ENCODE data around the gene RABGAP1L.
A peak's percentile ranks its signal among the peaks of the same experiment; 100 is the strongest.
"Not testable (repeated sequence)": the region's sequence is repeated elsewhere in the genome, so short reads cannot be mapped to it uniquely, and the experiment has no call there.

RABGAP1L gene

DNA sequence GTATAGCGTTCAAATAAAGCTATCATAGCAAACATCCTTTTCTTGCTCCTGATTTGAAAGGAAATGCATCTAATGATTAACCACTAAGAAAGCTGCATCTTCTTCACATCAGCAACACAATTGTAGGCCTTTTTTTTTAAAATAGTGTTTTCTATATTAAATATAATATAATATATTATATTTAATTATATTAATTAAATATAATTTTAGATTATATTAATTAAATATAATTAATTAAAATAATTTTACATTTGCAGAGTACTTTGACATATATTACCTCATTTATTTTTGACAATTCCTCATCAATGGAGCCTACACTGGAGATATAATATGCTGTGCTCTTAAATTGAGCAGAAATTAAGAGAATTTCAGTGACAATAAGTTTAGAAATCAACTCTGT is 481.5 kb downstream of the RABGAP1L start:
- TF ChIP-seq, protein P1, sequence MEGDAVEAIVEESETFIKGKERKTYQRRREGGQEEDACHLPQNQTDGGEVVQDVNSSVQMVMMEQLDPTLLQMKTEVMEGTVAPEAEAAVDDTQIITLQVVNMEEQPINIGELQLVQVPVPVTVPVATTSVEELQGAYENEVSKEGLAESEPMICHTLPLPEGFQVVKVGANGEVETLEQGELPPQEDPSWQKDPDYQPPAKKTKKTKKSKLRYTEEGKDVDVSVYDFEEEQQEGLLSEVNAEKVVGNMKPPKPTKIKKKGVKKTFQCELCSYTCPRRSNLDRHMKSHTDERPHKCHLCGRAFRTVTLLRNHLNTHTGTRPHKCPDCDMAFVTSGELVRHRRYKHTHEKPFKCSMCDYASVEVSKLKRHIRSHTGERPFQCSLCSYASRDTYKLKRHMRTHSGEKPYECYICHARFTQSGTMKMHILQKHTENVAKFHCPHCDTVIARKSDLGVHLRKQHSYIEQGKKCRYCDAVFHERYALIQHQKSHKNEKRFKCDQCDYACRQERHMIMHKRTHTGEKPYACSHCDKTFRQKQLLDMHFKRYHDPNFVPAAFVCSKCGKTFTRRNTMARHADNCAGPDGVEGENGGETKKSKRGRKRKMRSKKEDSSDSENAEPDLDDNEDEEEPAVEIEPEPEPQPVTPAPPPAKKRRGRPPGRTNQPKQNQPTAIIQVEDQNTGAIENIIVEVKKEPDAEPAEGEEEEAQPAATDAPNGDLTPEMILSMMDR (conservative IDR thresholded peaks at IDR 0.05; ENCODE audit: low read depth, low read length): no peak
- no peaks in the 10 kb centered on the region for H3K79me2 ChIP-seq (ENCODE audit: insufficient read depth, low read depth)
- no peak overlapping the region for H3K4me3 ChIP-seq (IDR thresholded peaks at IDR 0.05; ENCODE audit: insufficient read depth, low read depth, low read length)
- H3K4me2 ChIP-seq: no peak overlapping the region
- no peaks in the 10 kb centered on the region for H3K36me3 ChIP-seq (ENCODE audit: insufficient read depth)
- no peaks in the 10 kb centered on the region for H4K20me1 ChIP-seq (ENCODE audit: insufficient read depth)
- H3K4me1 ChIP-seq (ENCODE audit: low read depth, poor library complexity, severe bottlenecking): no peaks in the 10 kb centered on the region
- H3K27me3 ChIP-seq (ENCODE audit: insufficient read depth, low read depth): no peaks in the 10 kb centered on the region
- H2AFZ ChIP-seq (ENCODE audit: low read depth): no peak overlapping the region
- no peak overlapping the region for H3K9ac ChIP-seq
- H3K27ac ChIP-seq: no peak overlapping the region

DNA sequence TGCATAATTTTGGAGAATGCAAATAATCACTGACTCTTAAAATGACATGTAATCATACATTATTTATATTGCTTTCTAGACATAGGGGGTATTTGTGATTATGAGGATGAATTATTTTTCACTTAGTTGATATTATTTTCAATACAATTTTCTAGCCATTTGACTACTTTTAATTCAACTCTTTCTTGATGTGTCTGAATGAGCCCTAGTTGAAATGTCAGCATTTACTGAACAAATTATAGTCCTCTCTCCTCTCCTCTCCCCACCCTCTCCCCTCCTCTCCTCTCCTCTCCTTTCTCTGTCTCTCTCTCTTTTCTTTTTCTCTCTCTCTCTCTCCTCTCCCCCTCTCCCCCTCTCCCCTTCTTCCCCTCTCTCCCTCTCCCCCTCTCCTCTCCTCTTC is 483.1 kb downstream of the RABGAP1L start:
- H3K4me1 ChIP-seq (ENCODE audit: low read depth, poor library complexity, severe bottlenecking): no peaks in the 10 kb centered on the region
- no peak overlapping the region for H2AFZ ChIP-seq (ENCODE audit: low read depth)
- H4K20me1 ChIP-seq (ENCODE audit: insufficient read depth): no peaks in the 10 kb centered on the region
- TF ChIP-seq, protein P1 (conservative IDR thresholded peaks at IDR 0.05; ENCODE audit: low read depth, low read length): no peak
- H3K27ac ChIP-seq: no peak overlapping the region
- H3K79me2 ChIP-seq (ENCODE audit: insufficient read depth, low read depth): no peaks in the 10 kb centered on the region
- H3K4me2 ChIP-seq: no peak overlapping the region
- no peak overlapping the region for H3K9ac ChIP-seq
- H3K27me3 ChIP-seq (ENCODE audit: insufficient read depth, low read depth): no peaks in the 10 kb centered on the region
- H3K36me3 ChIP-seq (ENCODE audit: insufficient read depth): no peaks in the 10 kb centered on the region
- no peak overlapping the region for H3K4me3 ChIP-seq (IDR thresholded peaks at IDR 0.05; ENCODE audit: insufficient read depth, low read depth, low read length)

DNA sequence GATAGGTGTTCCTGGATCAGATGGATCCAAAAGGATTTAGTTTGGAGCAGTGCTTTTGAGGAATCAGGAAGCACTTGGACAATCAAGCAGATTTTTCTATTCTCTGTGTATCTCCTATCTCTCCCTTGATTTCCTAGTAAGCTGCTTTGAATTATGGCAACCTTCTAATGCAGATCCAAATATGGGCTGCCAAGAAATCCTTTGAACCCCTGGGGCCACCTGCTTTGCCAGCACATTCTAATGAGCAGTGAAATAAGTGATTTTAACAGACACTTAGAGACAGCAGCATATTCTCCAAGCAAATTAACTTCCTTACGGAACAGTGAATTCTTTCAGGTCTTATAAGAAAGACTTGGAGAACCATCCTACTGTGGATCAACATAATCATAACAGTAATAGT is 483.9 kb downstream of the RABGAP1L start:
- H3K4me1 ChIP-seq (ENCODE audit: low read depth, poor library complexity, severe bottlenecking): no peaks in the 10 kb centered on the region
- no peaks in the 10 kb centered on the region for H3K79me2 ChIP-seq (ENCODE audit: insufficient read depth, low read depth)
- H2AFZ ChIP-seq (ENCODE audit: low read depth): no peak overlapping the region
- H4K20me1 ChIP-seq (ENCODE audit: insufficient read depth): no peaks in the 10 kb centered on the region
- TF ChIP-seq, protein P1 (conservative IDR thresholded peaks at IDR 0.05; ENCODE audit: low read depth, low read length): no peak
- no peak overlapping the region for H3K9ac ChIP-seq
- no peaks in the 10 kb centered on the region for H3K27me3 ChIP-seq (ENCODE audit: insufficient read depth, low read depth)
- no peak overlapping the region for H3K27ac ChIP-seq
- no peak overlapping the region for H3K4me2 ChIP-seq
- no peak overlapping the region for H3K4me3 ChIP-seq (IDR thresholded peaks at IDR 0.05; ENCODE audit: insufficient read depth, low read depth, low read length)
- H3K36me3 ChIP-seq (ENCODE audit: insufficient read depth): no peaks in the 10 kb centered on the region

DNA sequence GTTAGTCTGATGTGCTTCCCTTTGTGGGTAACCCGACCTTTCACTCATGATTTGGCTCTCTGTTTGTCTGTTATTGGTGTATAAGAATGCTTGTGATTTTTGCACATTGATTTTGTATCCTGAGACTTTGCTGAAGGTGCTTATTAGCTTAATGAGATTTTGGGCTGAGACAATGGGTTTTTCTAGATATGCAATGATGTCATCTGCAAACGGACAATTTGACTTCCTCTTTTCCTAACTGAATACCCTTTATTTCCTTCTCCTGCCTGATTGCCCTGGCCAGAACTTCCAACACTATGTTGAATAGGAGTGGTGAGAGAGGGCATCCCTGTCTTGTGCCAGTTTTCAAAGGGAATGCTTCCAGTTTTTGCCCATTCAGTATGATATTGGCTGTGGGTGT is 490.3 kb downstream of the RABGAP1L start:
- not testable (repeated sequence) for H3K27me3 ChIP-seq (ENCODE audit: insufficient read depth, low read depth); H4K20me1 ChIP-seq (ENCODE audit: insufficient read depth); H3K4me2 ChIP-seq; H3K9ac ChIP-seq; H3K4me3 ChIP-seq (IDR thresholded peaks at IDR 0.05; ENCODE audit: insufficient read depth, low read depth, low read length); H3K27ac ChIP-seq; H3K36me3 ChIP-seq (ENCODE audit: insufficient read depth); H3K79me2 ChIP-seq (ENCODE audit: insufficient read depth, low read depth); H2AFZ ChIP-seq (ENCODE audit: low read depth)
- H3K4me1 ChIP-seq (ENCODE audit: low read depth, poor library complexity, severe bottlenecking): peaks cover 13% of the 10 kb centered on the region

- Histone ChIP-seq H3K27me3 (ENCODE audit: insufficient read depth, low read depth) (no peaks in the 10 kb centered on the region), H3K4me2 (peak overlapping the region; percentile 46; the same call in 1 of the 2 replicates), H3K36me3 (ENCODE audit: insufficient read depth) (no peaks in the 10 kb centered on the region), H3K27ac (peak overlapping the region; percentile 30; the same call in 1 of the 2 replicates), H3K4me1 (ENCODE audit: low read depth, poor library complexity, severe bottlenecking) (peaks cover 13% of the 10 kb centered on the region), H2AFZ (ENCODE audit: low read depth) (peak overlapping the region; percentile 33; the same call in 1 of the 2 replicates), H3K4me3 (IDR thresholded peaks at IDR 0.05; ENCODE audit: insufficient read depth, low read depth, low read length) (no peak overlapping the region), H3K9ac (no peak overlapping the region), H3K79me2 (ENCODE audit: insufficient read depth, low read depth) (no peaks in the 10 kb centered on the region), H4K20me1 (ENCODE audit: insufficient read depth) (no peaks in the 10 kb centered on the region)
- TF ChIP-seq, protein P1 (conservative IDR thresholded peaks at IDR 0.05; ENCODE audit: low read depth, low read length): no peak
Observed at GRCh38 chr1:174652569-174653280, 493.4 kb downstream of the RABGAP1L start.
